Loucy (cell line): ENCODE results near the gene HIF1A.

ENCODE experiments used
- H2AFZ ChIP-seq: fragments of 200-600 bp; sonication (generic); 2 replicates; pipeline ENCODE4 v1.6.0; 2016; ENCODE audit warnings: antibody characterized with exemption, mild to moderate bottlenecking, low read length, moderate library complexity
- H3F3A ChIP-seq: fragments of 200-600 bp; 2 replicates; pipeline ENCODE4 v1.6.0; 2016; ENCODE audit warnings: antibody characterized with exemption, low read depth, mild to moderate bottlenecking
- H3K27me3 ChIP-seq: fragments of 200-600 bp; sonication (generic); 2 replicates; pipeline ENCODE4 v1.6.1; 2014; ENCODE audit warnings: low read length, mild to moderate bottlenecking; ENCODE audit not compliant: insufficient read depth, poor library complexity, severe bottlenecking
- H3K36me3 ChIP-seq: fragments of 200-600 bp; sonication (generic); 2 replicates; pipeline ENCODE4 v1.6.1; 2016; ENCODE audit warnings: low read length; ENCODE audit not compliant: insufficient read depth
- H3K4me1 ChIP-seq: fragments of 200-600 bp; sonication (generic); 2 replicates; pipeline ENCODE4 v1.5.1; 2014; ENCODE audit warnings: low read length, mild to moderate bottlenecking; ENCODE audit not compliant: insufficient read depth, poor library complexity, severe bottlenecking
- H3K4me2 ChIP-seq: fragments of 200-600 bp; sonication (generic); 2 replicates; pipeline ENCODE4 v1.6.0; 2014; ENCODE audit warnings: antibody characterized with exemption, low read length, low read depth, mild to moderate bottlenecking; ENCODE audit not compliant: poor library complexity, severe bottlenecking
- H3K4me3 ChIP-seq: fragments of 200-600 bp; sonication (generic); 2 replicates; pipeline ENCODE4 v1.5.1; 2014; ENCODE audit warnings: low read length, mild to moderate bottlenecking, mixed read lengths; ENCODE audit not compliant: poor library complexity, severe bottlenecking
- H3K79me2 ChIP-seq: fragments of 200-600 bp; sonication (generic); 2 replicates; pipeline ENCODE4 v1.6.1; 2014; ENCODE audit warnings: low read length; ENCODE audit not compliant: insufficient read depth
- H3K9ac ChIP-seq: fragments of 200-600 bp; sonication (generic); 2 replicates; pipeline ENCODE4 v1.6.0; 2014; ENCODE audit warnings: mild to moderate bottlenecking, low read depth, low read length, moderate library complexity; ENCODE audit not compliant: poor library complexity, severe bottlenecking
- H3K9me2 ChIP-seq: fragments of 200-600 bp; sonication (generic); replicated peaks from 2 replicates; pipeline ENCODE4 v1.6.1; 2016; ENCODE audit warnings: low read depth, low read length, mixed read lengths
- H3K9me3 ChIP-seq: fragments of 200-600 bp; sonication (generic); 2 replicates; pipeline ENCODE4 v1.6.1; 2014; ENCODE audit warnings: mild to moderate bottlenecking, antibody characterized with exemption, low read length, low read depth; ENCODE audit not compliant: insufficient read depth
- H4K20me1 ChIP-seq: fragments of 200-600 bp; sonication (generic); 2 replicates; pipeline ENCODE4 v1.6.0; 2014; ENCODE audit warnings: antibody characterized with exemption, low read length, mild to moderate bottlenecking; ENCODE audit not compliant: insufficient read depth, poor library complexity, severe bottlenecking
- EZH2phosphoT487 ChIP-seq: fragments of 200-600 bp; IDR thresholded peaks from 2 replicates; pipeline ENCODE4 v1.6.1; 2018; ENCODE audit warnings: antibody characterized with exemption, mild to moderate bottlenecking, moderate library complexity, borderline replicate concordance
- TF ChIP-seq, protein P1 (sequence below): fragments of 200-600 bp; sonication (generic); conservative IDR thresholded peaks from 2 replicates; pipeline ENCODE4 v1.5.1; 2014; ENCODE audit warnings: mild to moderate bottlenecking, antibody characterized with exemption, low read length

HIF1A gene

DNA sequence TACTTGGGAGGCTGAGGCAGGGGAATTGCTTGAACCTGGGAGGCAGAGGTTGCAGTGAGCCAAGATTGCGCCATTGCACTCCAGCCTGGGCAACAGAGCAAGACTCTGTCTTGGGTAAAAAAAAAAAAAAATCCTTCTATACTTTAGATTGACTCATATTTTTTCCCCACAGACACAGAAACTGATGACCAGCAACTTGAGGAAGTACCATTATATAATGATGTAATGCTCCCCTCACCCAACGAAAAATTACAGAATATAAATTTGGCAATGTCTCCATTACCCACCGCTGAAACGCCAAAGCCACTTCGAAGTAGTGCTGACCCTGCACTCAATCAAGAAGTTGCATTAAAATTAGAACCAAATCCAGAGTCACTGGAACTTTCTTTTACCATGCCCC is 42.6 kb downstream of the HIF1A start:
- H3F3A ChIP-seq: no peaks in the 10 kb centered on the region
- no peak overlapping the region for H2AFZ ChIP-seq
- H3K79me2 ChIP-seq: peaks cover 46% of the 10 kb centered on the region; the same call in 1 of the 2 replicates
- H3K4me2 ChIP-seq: no peak overlapping the region
- H3K27me3 ChIP-seq: no peaks in the 10 kb centered on the region
- H3K4me1 ChIP-seq: no peaks in the 10 kb centered on the region
- peaks cover 19% of the 10 kb centered on the region for H4K20me1 ChIP-seq
- TF ChIP-seq EZH2phosphoT487: no peak
- TF ChIP-seq, protein P1, sequence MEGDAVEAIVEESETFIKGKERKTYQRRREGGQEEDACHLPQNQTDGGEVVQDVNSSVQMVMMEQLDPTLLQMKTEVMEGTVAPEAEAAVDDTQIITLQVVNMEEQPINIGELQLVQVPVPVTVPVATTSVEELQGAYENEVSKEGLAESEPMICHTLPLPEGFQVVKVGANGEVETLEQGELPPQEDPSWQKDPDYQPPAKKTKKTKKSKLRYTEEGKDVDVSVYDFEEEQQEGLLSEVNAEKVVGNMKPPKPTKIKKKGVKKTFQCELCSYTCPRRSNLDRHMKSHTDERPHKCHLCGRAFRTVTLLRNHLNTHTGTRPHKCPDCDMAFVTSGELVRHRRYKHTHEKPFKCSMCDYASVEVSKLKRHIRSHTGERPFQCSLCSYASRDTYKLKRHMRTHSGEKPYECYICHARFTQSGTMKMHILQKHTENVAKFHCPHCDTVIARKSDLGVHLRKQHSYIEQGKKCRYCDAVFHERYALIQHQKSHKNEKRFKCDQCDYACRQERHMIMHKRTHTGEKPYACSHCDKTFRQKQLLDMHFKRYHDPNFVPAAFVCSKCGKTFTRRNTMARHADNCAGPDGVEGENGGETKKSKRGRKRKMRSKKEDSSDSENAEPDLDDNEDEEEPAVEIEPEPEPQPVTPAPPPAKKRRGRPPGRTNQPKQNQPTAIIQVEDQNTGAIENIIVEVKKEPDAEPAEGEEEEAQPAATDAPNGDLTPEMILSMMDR: no peak
- H3K4me3 ChIP-seq: no peak overlapping the region
- no peaks in the 10 kb centered on the region for H3K9me2 ChIP-seq
- H3K9ac ChIP-seq: no peak overlapping the region
- H3K9me3 ChIP-seq: no peaks in the 10 kb centered on the region
- peaks cover 95% of the 10 kb centered on the region for H3K36me3 ChIP-seq

DNA sequence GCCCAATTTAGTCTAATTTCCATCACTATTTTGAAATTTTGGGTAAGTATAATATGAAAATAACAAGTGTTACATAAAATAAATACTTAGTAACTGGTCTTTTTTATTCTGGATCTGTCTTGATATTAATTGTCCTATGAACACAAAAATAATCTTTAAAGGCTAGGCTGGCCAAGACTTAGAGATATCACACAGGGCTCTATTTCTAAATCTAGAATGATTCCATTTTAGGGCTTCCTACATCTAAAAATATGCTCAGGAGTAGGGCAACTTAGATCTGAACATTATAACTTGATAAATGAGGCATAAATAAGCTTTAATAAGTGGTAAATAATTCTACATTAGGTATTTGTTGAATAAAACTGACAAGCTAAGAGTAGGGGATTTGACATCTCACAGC is 43.8 kb downstream of the HIF1A start:
- Histone ChIP-seq H3K36me3 (peaks cover 95% of the 10 kb centered on the region), H3K27me3 (no peaks in the 10 kb centered on the region), H3F3A (no peaks in the 10 kb centered on the region), H3K4me3 (no peak overlapping the region), H3K79me2 (peaks cover 49% of the 10 kb centered on the region; the same call in 1 of the 2 replicates), H2AFZ (no peak overlapping the region), H3K4me1 (no peaks in the 10 kb centered on the region), H3K9me3 (no peaks in the 10 kb centered on the region), H3K4me2 (no peak overlapping the region), H3K9me2 (no peaks in the 10 kb centered on the region), H4K20me1 (peaks cover 13% of the 10 kb centered on the region), H3K9ac (no peak overlapping the region)
- TF ChIP-seq, protein P1: no peak
- TF ChIP-seq EZH2phosphoT487: no peak

DNA sequence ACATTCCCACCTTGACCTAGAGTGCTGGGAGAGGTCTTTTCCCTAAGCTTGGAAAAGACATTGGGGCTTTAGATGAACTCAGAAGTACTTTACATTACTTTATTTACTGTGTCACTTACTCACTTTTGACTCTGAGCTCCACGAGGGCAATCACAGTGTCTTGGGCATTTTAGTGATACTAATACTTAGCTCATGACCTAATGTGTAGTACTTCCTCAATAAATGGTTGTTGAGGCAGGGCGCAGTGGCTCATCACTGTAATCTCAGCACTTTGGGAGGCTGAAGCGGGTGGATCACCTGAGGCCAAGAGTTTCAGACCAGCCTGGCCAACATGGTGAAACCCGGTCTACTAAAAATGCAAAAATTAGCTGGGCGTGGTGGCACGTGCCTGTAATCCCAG is 47.1 kb downstream of the HIF1A start:
- Histone ChIP-seq H3K9me3 (no peaks in the 10 kb centered on the region), H3F3A (no peaks in the 10 kb centered on the region), H3K36me3 (peaks cover 95% of the 10 kb centered on the region), H3K9me2 (no peaks in the 10 kb centered on the region), H3K9ac (no peak overlapping the region), H3K4me2 (no peak overlapping the region), H4K20me1 (peaks cover 26% of the 10 kb centered on the region), H3K4me3 (no peak overlapping the region), H2AFZ (no peak overlapping the region), H3K27me3 (no peaks in the 10 kb centered on the region), H3K79me2 (peaks cover 70% of the 10 kb centered on the region; the same call in 1 of the 2 replicates), H3K4me1 (peaks cover 7% of the 10 kb centered on the region)
- TF ChIP-seq EZH2phosphoT487: no peak
- TF ChIP-seq, protein P1: no peak
